ENCODE results near the gene YIPF5. TPM values are rescaled to one million over a fixed set of nuclear protein-coding genes. Genes with fewer than 3 reads are reported as not detected.

YIPF5 gene
- total RNA-seq, 1 donor from 2014 or later = 26.1 TPM

DNA sequence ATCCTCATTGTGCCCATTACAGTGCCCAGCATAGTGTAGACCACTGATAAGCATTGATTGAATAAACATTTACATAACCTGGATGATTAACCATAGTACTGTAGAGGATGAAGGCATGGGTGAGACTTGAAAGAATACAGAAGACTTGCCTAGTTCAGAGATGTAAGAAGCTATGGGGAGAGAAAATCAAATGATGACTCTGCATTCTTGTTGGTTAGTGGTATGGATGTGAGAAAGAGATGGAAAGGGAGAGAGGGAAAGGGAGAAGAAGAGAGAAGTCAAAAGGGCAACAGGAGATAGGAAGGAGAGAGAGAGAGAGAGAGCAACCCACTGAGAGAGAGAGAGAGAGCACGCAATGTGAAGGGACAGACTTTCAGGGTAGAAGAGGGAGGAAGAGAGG, 26.8 kb downstream of the YIPF5 start:
- Histone ChIP-seq H3K9me3 (replicated peaks) (no peaks in the 10 kb centered on the region), H3K36me3 (no peaks in the 10 kb centered on the region), H3K27ac (replicated peaks) (no peak overlapping the region), H3K27me3 (ENCODE audit: low read depth) (no peaks in the 10 kb centered on the region), H3K4me1 (peaks cover 44% of the 10 kb centered on the region), H3K4me3 (no peak overlapping the region)
- TF ChIP-seq, protein P1, sequence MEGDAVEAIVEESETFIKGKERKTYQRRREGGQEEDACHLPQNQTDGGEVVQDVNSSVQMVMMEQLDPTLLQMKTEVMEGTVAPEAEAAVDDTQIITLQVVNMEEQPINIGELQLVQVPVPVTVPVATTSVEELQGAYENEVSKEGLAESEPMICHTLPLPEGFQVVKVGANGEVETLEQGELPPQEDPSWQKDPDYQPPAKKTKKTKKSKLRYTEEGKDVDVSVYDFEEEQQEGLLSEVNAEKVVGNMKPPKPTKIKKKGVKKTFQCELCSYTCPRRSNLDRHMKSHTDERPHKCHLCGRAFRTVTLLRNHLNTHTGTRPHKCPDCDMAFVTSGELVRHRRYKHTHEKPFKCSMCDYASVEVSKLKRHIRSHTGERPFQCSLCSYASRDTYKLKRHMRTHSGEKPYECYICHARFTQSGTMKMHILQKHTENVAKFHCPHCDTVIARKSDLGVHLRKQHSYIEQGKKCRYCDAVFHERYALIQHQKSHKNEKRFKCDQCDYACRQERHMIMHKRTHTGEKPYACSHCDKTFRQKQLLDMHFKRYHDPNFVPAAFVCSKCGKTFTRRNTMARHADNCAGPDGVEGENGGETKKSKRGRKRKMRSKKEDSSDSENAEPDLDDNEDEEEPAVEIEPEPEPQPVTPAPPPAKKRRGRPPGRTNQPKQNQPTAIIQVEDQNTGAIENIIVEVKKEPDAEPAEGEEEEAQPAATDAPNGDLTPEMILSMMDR (IDR thresholded peaks at IDR 0.05; ENCODE audit: borderline replicate concordance) = no peak
- no peak for DNase-seq
- intact Hi-C loops (cut with micrococcal nuclease) = no loop called here

DNA sequence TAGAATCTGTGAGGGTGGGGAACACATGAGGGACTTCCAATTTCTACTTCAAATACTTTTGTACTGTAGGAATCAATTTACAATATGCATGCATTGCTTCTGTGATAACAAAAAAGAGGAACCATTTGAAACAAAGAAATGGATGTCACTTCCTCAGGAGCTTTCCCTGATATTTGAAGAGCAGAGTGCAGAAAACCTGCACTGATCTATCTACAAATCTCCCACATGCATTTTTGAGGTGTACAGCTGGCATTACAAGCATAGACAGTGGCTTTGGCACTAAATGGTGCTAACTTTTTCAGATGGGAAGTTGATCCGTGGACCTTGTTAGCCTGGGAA, 27.7 kb downstream of the YIPF5 start:
- H3K27ac ChIP-seq (replicated peaks) = no peak overlapping the region
- no peaks in the 10 kb centered on the region for H3K36me3 ChIP-seq
- TF ChIP-seq, protein P1 (IDR thresholded peaks at IDR 0.05; ENCODE audit: borderline replicate concordance) = no peak
- no peaks in the 10 kb centered on the region for H3K27me3 ChIP-seq (ENCODE audit: low read depth)
- H3K4me1 ChIP-seq = peaks cover 44% of the 10 kb centered on the region
- intact Hi-C loops (cut with micrococcal nuclease) = no loop called here
- H3K4me3 ChIP-seq = no peak overlapping the region
- no peak for DNase-seq
- H3K9me3 ChIP-seq (replicated peaks) = no peaks in the 10 kb centered on the region

DNA sequence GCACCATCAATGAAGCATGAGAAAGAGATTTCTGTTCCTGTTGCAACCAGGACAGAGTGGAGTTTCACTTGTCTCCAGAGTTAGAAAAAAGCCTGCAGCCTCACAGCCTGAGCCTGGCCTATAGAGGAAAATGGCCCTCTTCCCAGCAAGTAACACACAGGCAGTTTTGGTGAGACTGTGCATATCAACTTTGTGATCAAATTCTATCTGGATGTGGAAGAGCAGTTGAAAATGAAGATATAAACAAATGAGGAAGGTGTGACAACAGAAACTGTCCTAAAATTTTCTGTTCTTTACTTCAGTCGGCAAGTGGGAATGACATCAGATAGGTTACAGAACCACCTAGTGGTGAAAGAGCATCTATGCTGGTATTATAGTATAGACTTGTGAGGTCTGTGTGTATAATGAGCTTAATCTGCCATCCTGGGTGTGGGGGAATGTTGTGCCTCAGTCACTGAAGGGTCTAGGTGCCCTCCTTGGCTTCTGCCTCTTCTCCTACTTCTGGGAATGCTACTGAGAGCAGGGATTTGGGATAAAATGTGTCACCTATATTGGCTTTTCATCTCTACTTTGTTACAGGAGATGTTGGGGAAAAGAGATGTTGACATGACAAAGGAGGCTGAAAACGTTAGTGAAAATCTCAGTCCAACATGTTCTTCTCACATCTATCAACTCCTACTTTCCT, 28.2 kb downstream of the YIPF5 start:
- Histone ChIP-seq H3K4me3 (no peak overlapping the region), H3K27me3 (ENCODE audit: low read depth) (no peaks in the 10 kb centered on the region), H3K4me1 (peaks cover 44% of the 10 kb centered on the region), H3K36me3 (no peaks in the 10 kb centered on the region), H3K27ac (replicated peaks) (no peak overlapping the region), H3K9me3 (replicated peaks) (no peaks in the 10 kb centered on the region)
- DNase-seq = no peak
- intact Hi-C loops (cut with micrococcal nuclease) = no loop called here
- TF ChIP-seq, protein P1 (IDR thresholded peaks at IDR 0.05; ENCODE audit: borderline replicate concordance) = peak; percentile 76

DNA sequence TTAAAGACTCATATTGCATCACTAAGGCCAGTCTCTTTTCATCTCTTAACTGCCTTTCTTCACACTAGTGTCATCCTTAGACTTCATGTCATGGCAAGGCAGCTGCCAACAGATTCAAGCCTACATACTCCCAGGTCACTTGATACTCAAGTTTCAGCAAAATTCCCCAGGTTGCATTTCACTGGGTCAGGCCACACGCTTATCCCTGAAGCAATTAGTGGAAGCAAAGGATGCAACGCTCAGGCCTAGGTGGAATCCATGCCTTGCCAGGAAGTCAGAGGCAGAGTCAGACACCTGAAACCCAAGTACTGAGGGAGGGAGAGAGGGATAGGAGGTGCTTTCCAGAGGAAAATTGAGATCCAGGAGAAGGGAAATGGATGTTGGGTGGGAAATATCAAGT, 28.9 kb downstream of the YIPF5 start:
- H3K4me1 ChIP-seq = peaks cover 40% of the 10 kb centered on the region
- TF ChIP-seq, protein P1 (IDR thresholded peaks at IDR 0.05; ENCODE audit: borderline replicate concordance) = no peak
- H3K27ac ChIP-seq (replicated peaks) = no peak overlapping the region
- intact Hi-C loops (cut with micrococcal nuclease) = no loop called here
- no peak overlapping the region for H3K4me3 ChIP-seq
- no peaks in the 10 kb centered on the region for H3K27me3 ChIP-seq (ENCODE audit: low read depth)
- H3K9me3 ChIP-seq (replicated peaks) = no peaks in the 10 kb centered on the region
- H3K36me3 ChIP-seq = no peaks in the 10 kb centered on the region
- DNase-seq = no peak

DNA sequence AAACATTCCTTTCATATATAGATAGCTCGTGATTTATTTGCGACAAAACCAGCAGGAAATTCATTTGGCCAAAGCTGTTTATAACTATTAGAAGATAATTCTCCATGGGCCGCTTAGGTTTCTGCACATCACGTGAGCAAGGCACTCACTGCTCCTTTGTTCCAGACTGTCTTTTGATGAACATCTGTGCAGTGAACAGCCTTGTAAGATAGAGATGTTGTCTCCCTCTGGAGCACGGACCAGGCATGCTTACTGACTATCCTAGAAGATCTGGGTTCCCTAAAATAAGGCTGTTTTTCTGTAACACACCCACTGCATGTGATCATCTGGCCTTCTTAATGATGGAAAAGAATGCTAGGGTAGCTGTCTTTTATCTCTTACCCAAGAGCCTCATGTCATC, 30.9 kb downstream of the YIPF5 start:
- Histone ChIP-seq H3K27ac (replicated peaks) (no peak overlapping the region), H3K36me3 (no peaks in the 10 kb centered on the region), H3K27me3 (ENCODE audit: low read depth) (no peaks in the 10 kb centered on the region), H3K4me3 (no peak overlapping the region), H3K9me3 (replicated peaks) (no peaks in the 10 kb centered on the region), H3K4me1 (peaks cover 26% of the 10 kb centered on the region)
- DNase-seq = no peak
- intact Hi-C loops (cut with micrococcal nuclease) = no loop called here
- TF ChIP-seq, protein P1 (IDR thresholded peaks at IDR 0.05; ENCODE audit: borderline replicate concordance) = no peak

Measured in left ventricle myocardium inferior (tissue), 1 donor.